ENCODE data around the gene RNASEH2B.

DNA sequence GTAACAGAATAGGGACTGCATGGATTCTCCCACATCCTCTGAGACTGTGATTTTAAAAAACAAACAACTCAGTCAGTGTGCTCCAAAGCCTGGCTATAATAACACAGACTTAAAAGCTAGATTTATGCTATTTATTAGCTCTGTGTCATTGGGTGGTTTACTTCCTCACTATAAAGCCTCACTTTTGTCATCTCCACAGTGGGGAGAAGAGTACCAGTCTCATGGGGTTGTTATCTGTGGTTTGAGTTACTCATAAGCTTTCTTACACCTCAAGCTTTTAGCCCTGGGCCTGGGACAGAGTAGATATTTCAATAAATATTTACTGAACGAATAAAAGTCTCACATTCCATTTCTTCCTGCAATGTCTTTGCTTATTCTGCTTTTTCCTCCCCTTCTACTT is 5.3 kb downstream of the RNASEH2B start:
- TF ChIP-seq, protein P1, sequence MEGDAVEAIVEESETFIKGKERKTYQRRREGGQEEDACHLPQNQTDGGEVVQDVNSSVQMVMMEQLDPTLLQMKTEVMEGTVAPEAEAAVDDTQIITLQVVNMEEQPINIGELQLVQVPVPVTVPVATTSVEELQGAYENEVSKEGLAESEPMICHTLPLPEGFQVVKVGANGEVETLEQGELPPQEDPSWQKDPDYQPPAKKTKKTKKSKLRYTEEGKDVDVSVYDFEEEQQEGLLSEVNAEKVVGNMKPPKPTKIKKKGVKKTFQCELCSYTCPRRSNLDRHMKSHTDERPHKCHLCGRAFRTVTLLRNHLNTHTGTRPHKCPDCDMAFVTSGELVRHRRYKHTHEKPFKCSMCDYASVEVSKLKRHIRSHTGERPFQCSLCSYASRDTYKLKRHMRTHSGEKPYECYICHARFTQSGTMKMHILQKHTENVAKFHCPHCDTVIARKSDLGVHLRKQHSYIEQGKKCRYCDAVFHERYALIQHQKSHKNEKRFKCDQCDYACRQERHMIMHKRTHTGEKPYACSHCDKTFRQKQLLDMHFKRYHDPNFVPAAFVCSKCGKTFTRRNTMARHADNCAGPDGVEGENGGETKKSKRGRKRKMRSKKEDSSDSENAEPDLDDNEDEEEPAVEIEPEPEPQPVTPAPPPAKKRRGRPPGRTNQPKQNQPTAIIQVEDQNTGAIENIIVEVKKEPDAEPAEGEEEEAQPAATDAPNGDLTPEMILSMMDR (IDR thresholded peaks at IDR 0.05; ENCODE audit: low read depth, low read length): no peak
- TF ChIP-seq POLR2A (IDR thresholded peaks at IDR 0.05; ENCODE audit: extremely low read depth, insufficient read length): no peak

Data from NB4 (cell line).